ENCODE data around the gene IP6K2.

GRCh38 chr3:48715174-48715800 is 1.7 kb downstream of the IP6K2 start:
- TF ChIP-seq CTCF (IDR thresholded peaks at IDR 0.05) (no peak), POLR2A (IDR thresholded peaks at IDR 0.05) (no peak)
